HepG2 (cell line): ENCODE data around the gene SART1.

Experiments used
- ATF3 ChIP-seq: sonication (generic); formaldehyde crosslinking; IDR thresholded peaks from 2 replicates; pipeline ENCODE4 v1.4.0; 2020; ENCODE audit warnings: missing genetic modification reagents
- CAMTA2 ChIP-seq: sonication (generic); formaldehyde crosslinking; IDR thresholded peaks from 2 replicates; pipeline ENCODE4 v1.4.0; 2020; ENCODE audit warnings: mild to moderate bottlenecking, missing genetic modification reagents, borderline replicate concordance
- CBFB ChIP-seq: sonication (generic); formaldehyde crosslinking; IDR thresholded peaks from 2 replicates; pipeline ENCODE4 v1.4.0; 2020; ENCODE audit warnings: missing genetic modification reagents
- HDAC1 ChIP-seq: sonication (generic); formaldehyde crosslinking; IDR thresholded peaks from 2 replicates; pipeline ENCODE4 v1.5.1; 2020; ENCODE audit warnings: mild to moderate bottlenecking, missing genetic modification reagents
- HHEX ChIP-seq: IDR thresholded peaks from 2 replicates; pipeline ENCODE4 v1.6.1; 2016; ENCODE audit warnings: control low read depth
- JARID2 ChIP-seq: sonication (generic); formaldehyde crosslinking; IDR thresholded peaks from 2 replicates; pipeline ENCODE4 v1.8.1; 2023; ENCODE audit warnings: missing genetic modification reagents, inconsistent platforms; ENCODE audit not compliant: insufficient replicate concordance
- PBX3 ChIP-seq: sonication (generic); formaldehyde crosslinking; IDR thresholded peaks from 2 replicates; pipeline ENCODE4 v1.8.1; 2023; ENCODE audit warnings: missing genetic modification reagents, inconsistent platforms, borderline replicate concordance
- POLR2A ChIP-seq, 2 experiments: IDR thresholded peaks; 2 replicates each; pipeline ENCODE4 v1.6.1; 2011; ENCODE audit warnings: low read depth in 2 of 2, low read length in 2 of 2, mild to moderate bottlenecking in 1 of 2, moderate library complexity in 1 of 2; ENCODE audit not compliant: insufficient read depth in 1 of 2
- RAD21 ChIP-seq: fragments of 450-650 bp; formaldehyde crosslinking; IDR thresholded peaks from 2 replicates; pipeline ENCODE4 v1.5.0; 2020; ENCODE audit warnings: mild to moderate bottlenecking
- REST ChIP-seq, 2 experiments: IDR thresholded peaks; 2 replicates each; pipeline ENCODE4 v1.6.1; 2011 to 2012; ENCODE audit warnings: low read length in 2 of 2, borderline replicate concordance in 1 of 2, low read depth in 1 of 2, mild to moderate bottlenecking in 1 of 2, moderate library complexity in 1 of 2
- SPEN ChIP-seq: sonication (generic); formaldehyde crosslinking; IDR thresholded peaks from 2 replicates; pipeline ENCODE4 v1.5.1; 2020; ENCODE audit warnings: low read depth, mild to moderate bottlenecking, missing genetic modification reagents
- TF ChIP-seq, protein P1 (sequence below): sonication (generic); IDR thresholded peaks from 2 replicates; pipeline ENCODE4 v1.6.1; 2016; ENCODE audit warnings: low read depth, borderline replicate concordance
- TF ChIP-seq, protein P2 (sequence below): sonication (generic); formaldehyde crosslinking; IDR thresholded peaks from 2 replicates; pipeline ENCODE4 v1.5.1; 2020; ENCODE audit warnings: mild to moderate bottlenecking, missing genetic modification reagents, moderate library complexity

DNA sequence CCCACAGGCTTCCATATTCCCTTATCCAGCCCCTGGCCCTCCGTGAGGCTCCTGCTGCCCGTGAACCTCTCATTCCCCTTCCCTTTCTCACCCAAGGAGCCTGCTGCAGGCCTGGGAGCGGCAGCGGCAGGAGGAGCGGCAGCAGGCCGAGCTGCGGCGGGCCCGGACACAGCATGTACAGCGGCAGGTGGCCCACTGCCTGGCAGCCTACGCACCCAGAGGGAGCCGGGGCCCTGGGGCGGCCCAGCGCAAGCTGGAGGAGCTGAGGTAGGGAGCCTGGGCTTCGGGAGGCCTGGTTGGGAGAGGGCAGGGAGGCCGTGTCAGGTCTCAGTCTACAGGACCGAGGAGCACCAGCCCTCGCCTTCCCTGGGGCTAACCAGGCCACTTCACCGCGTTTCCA, 8.1 kb upstream of the SART1 start:
- no peak for TF ChIP-seq POLR2A (IDR thresholded peaks at IDR 0.05; ENCODE audit: insufficient read depth in 1 of 2, low read depth in 2 of 2, low read length in 2 of 2)
- TF ChIP-seq, protein P1, sequence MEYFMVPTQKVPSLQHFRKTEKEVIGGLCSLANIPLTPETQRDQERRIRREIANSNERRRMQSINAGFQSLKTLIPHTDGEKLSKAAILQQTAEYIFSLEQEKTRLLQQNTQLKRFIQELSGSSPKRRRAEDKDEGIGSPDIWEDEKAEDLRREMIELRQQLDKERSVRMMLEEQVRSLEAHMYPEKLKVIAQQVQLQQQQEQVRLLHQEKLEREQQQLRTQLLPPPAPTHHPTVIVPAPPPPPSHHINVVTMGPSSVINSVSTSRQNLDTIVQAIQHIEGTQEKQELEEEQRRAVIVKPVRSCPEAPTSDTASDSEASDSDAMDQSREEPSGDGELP = no peak
- TF ChIP-seq JARID2 (CRISPR knock-in tag) = no peak
- TF ChIP-seq CBFB (CRISPR knock-in tag) = no peak
- no peak for TF ChIP-seq SPEN
- TF ChIP-seq, protein P2, sequence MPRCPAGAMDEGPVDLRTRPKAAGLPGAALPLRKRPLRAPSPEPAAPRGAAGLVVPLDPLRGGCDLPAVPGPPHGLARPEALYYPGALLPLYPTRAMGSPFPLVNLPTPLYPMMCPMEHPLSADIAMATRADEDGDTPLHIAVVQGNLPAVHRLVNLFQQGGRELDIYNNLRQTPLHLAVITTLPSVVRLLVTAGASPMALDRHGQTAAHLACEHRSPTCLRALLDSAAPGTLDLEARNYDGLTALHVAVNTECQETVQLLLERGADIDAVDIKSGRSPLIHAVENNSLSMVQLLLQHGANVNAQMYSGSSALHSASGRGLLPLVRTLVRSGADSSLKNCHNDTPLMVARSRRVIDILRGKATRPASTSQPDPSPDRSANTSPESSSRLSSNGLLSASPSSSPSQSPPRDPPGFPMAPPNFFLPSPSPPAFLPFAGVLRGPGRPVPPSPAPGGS (CRISPR knock-in tag) = no peak
- no peak for TF ChIP-seq HHEX
- TF ChIP-seq RAD21 (CRISPR knock-in tag) = no peak
- TF ChIP-seq ATF3 (CRISPR knock-in tag) = no peak
- TF ChIP-seq HDAC1 (CRISPR knock-in tag) = no peak
- no peak for TF ChIP-seq PBX3 (CRISPR knock-in tag)
- no peak for TF ChIP-seq CAMTA2 (CRISPR knock-in tag)
- no peak for TF ChIP-seq REST (IDR thresholded peaks at IDR 0.05; ENCODE audit: borderline replicate concordance in 1 of 2, low read depth in 1 of 2, low read length in 2 of 2)
